ENCODE results near the gene PTPN23.

The PTPN23 gene

DNA sequence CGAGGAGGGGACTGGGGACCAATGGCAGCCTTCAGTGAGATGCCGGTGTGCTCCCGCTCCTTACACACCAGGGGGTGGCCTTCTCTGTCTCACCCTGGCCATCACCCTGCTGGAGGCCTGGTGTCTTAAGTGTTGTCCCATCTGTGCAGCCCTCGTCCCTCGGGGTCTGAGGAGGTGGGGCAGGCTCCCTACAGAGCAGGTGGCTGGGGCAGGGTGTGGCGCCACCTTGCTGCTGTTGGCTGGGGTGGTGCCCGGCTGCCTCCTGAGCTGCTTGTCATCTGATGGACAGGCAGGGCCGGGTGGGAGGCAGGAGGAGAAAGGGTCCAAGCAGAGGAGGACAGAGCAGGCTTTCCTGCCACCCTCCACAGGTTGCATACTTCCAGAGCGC is 25.9 kb downstream of the PTPN23 start:
- 85 to 88% methylated on average over 6 to 9 of the region's 9 CpGs for WGBS, 2 experiments (ENCODE audit: insufficient coverage in 2 of 2)
- Histone ChIP-seq H3K9me3 (ENCODE audit: control insufficient read depth, low read length) (no peaks in the 10 kb centered on the region), H3K27ac (ENCODE audit: low read depth, low read length, severe bottlenecking) (no peak overlapping the region), H3K4me1 (ENCODE audit: control insufficient read depth, insufficient read depth, low read length, poor library complexity, severe bottlenecking) (peaks cover 4% of the 10 kb centered on the region), H3K36me3 (ENCODE audit: control insufficient read depth, insufficient read depth, low read length) (peaks cover 73% of the 10 kb centered on the region), H3K4me3 (ENCODE audit: extremely low read depth, insufficient read depth, low read length, poor library complexity, severe bottlenecking) (no peak overlapping the region)

GRCh38 chr3:47407237-47407636 is 26.4 kb downstream of the PTPN23 start:
- WGBS, 2 experiments (ENCODE audit: insufficient coverage in 2 of 2) = 83 to 90% methylated on average over 1 to 2 of the region's 7 CpGs
- Histone ChIP-seq H3K4me1 (ENCODE audit: control insufficient read depth, insufficient read depth, low read length, poor library complexity, severe bottlenecking) (peaks cover 4% of the 10 kb centered on the region), H3K4me3 (ENCODE audit: extremely low read depth, insufficient read depth, low read length, poor library complexity, severe bottlenecking) (no peak overlapping the region), H3K9me3 (ENCODE audit: control insufficient read depth, low read length) (no peaks in the 10 kb centered on the region), H3K36me3 (ENCODE audit: control insufficient read depth, insufficient read depth, low read length) (peaks cover 76% of the 10 kb centered on the region), H3K27ac (ENCODE audit: low read depth, low read length, severe bottlenecking) (no peak overlapping the region)

GRCh38 chr3:47407896-47408838 is 27.3 kb downstream of the PTPN23 start:
- H3K4me3 ChIP-seq (ENCODE audit: extremely low read depth, insufficient read depth, low read length, poor library complexity, severe bottlenecking) = no peak overlapping the region
- no peaks in the 10 kb centered on the region for H3K9me3 ChIP-seq (ENCODE audit: control insufficient read depth, low read length)
- no peak overlapping the region for H3K27ac ChIP-seq (ENCODE audit: low read depth, low read length, severe bottlenecking)
- H3K4me1 ChIP-seq (ENCODE audit: control insufficient read depth, insufficient read depth, low read length, poor library complexity, severe bottlenecking) = peaks cover 4% of the 10 kb centered on the region
- peaks cover 79% of the 10 kb centered on the region for H3K36me3 ChIP-seq (ENCODE audit: control insufficient read depth, insufficient read depth, low read length)
- 97 to 98% methylated on average over 12 to 14 of the region's 18 CpGs for WGBS, 2 experiments (ENCODE audit: insufficient coverage in 2 of 2)

DNA sequence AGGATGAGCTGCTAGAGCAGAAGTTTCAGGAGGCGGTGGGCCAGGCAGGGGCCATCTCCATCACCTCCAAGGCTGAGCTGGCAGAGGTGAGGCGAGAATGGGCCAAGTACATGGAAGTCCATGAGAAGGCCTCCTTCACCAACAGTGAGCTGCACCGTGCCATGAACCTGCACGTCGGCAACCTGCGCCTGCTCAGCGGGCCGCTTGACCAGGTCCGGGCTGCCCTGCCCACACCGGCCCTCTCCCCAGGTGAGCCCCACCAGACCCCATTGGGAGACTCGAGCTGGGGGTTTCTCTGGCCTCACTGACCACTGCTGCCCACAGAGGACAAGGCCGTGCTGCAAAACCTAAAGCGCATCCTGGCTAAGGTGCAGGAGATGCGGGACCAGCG is 28.0 kb downstream of the PTPN23 start:
- Histone ChIP-seq H3K4me1 (ENCODE audit: control insufficient read depth, insufficient read depth, low read length, poor library complexity, severe bottlenecking) (peaks cover 4% of the 10 kb centered on the region), H3K27ac (ENCODE audit: low read depth, low read length, severe bottlenecking) (no peak overlapping the region), H3K9me3 (ENCODE audit: control insufficient read depth, low read length) (no peaks in the 10 kb centered on the region), H3K4me3 (ENCODE audit: extremely low read depth, insufficient read depth, low read length, poor library complexity, severe bottlenecking) (no peak overlapping the region), H3K36me3 (ENCODE audit: control insufficient read depth, insufficient read depth, low read length) (peaks cover 79% of the 10 kb centered on the region)
- 94 to 96% methylated on average over 10 to 13 of the region's 15 CpGs for WGBS, 2 experiments (ENCODE audit: insufficient coverage in 2 of 2)

DNA sequence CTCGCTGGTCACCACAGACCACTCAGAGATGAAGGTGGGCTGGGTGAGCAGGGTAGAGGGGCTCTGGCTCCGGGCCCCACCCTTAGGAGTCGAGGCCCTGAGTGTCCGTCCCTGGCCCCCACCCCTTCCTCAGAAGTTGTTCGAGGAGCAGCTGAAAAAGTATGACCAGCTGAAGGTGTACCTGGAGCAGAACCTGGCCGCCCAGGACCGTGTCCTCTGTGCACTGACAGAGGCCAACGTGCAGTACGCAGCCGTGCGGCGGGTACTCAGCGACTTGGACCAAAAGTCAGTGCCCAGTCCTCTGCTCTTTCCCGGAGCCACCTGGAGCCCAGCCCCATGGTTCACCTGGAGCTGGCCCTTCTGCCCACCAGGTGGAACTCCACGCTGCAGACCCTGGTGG is 28.5 kb downstream of the PTPN23 start:
- H3K4me3 ChIP-seq (ENCODE audit: extremely low read depth, insufficient read depth, low read length, poor library complexity, severe bottlenecking) = no peak overlapping the region
- peaks cover 4% of the 10 kb centered on the region for H3K4me1 ChIP-seq (ENCODE audit: control insufficient read depth, insufficient read depth, low read length, poor library complexity, severe bottlenecking)
- H3K36me3 ChIP-seq (ENCODE audit: control insufficient read depth, insufficient read depth, low read length) = peaks cover 82% of the 10 kb centered on the region
- H3K27ac ChIP-seq (ENCODE audit: low read depth, low read length, severe bottlenecking) = no peak overlapping the region
- H3K9me3 ChIP-seq (ENCODE audit: control insufficient read depth, low read length) = no peaks in the 10 kb centered on the region
- 93 to 96% methylated on average over 14 to 15 of the region's 15 CpGs for WGBS, 2 experiments (ENCODE audit: insufficient coverage in 2 of 2)

DNA sequence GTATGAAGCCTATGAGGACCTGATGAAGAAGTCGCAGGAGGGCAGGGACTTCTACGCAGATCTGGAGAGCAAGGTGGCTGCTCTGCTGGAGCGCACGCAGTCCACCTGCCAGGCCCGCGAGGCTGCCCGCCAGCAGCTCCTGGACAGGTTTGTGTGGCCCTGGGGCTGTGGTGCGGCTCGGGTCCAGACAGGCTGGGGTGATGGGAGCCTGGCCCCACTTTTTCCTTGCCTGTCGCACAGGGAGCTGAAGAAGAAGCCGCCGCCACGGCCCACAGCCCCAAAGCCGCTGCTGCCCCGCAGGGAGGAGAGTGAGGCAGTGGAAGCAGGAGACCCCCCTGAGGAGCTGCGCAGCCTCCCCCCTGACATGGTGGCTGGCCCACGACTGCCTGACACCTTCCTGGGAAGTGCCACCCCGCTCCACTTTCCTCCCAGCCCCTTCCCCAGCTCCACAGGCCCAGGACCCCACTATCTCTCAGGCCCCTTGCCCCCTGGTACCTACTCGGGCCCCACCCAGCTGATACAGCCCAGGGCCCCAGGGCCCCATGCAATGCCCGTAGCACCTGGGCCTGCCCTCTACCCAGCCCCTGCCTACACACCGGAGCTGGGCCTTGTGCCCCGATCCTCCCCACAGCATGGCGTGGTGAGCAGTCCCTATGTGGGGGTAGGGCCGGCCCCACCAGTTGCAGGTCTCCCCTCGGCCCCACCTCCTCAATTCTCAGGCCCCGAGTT is 29.0 kb downstream of the PTPN23 start:
- 93 to 95% methylated on average over 21 to 24 of the region's 26 CpGs for WGBS, 2 experiments (ENCODE audit: insufficient coverage in 2 of 2)
- peaks cover 1% of the 10 kb centered on the region for H3K4me1 ChIP-seq (ENCODE audit: control insufficient read depth, insufficient read depth, low read length, poor library complexity, severe bottlenecking)
- H3K9me3 ChIP-seq (ENCODE audit: control insufficient read depth, low read length) = no peaks in the 10 kb centered on the region
- H3K36me3 ChIP-seq (ENCODE audit: control insufficient read depth, insufficient read depth, low read length) = peaks cover 82% of the 10 kb centered on the region
- no peak overlapping the region for H3K4me3 ChIP-seq (ENCODE audit: extremely low read depth, insufficient read depth, low read length, poor library complexity, severe bottlenecking)
- H3K27ac ChIP-seq (ENCODE audit: low read depth, low read length, severe bottlenecking) = no peak overlapping the region

- WGBS, 2 experiments (ENCODE audit: insufficient coverage in 2 of 2) = 71 to 82% methylated on average over 2 to 7 of the region's 10 CpGs
- Histone ChIP-seq H3K9me3 (ENCODE audit: control insufficient read depth, low read length) (no peaks in the 10 kb centered on the region), H3K36me3 (ENCODE audit: control insufficient read depth, insufficient read depth, low read length) (peaks cover 87% of the 10 kb centered on the region), H3K4me1 (ENCODE audit: control insufficient read depth, insufficient read depth, low read length, poor library complexity, severe bottlenecking) (no peaks in the 10 kb centered on the region), H3K4me3 (ENCODE audit: extremely low read depth, insufficient read depth, low read length, poor library complexity, severe bottlenecking) (no peak overlapping the region), H3K27ac (ENCODE audit: low read depth, low read length, severe bottlenecking) (no peak overlapping the region)
These were observed 29.5 kb downstream of the PTPN23 start for GRCh38 chr3:47410417-47410720.

GRCh38 chr3:47410801-47411646 is 30.2 kb downstream of the PTPN23 start:
- Histone ChIP-seq H3K4me3 (ENCODE audit: extremely low read depth, insufficient read depth, low read length, poor library complexity, severe bottlenecking) (no peak overlapping the region), H3K27ac (ENCODE audit: low read depth, low read length, severe bottlenecking) (no peak overlapping the region), H3K36me3 (ENCODE audit: control insufficient read depth, insufficient read depth, low read length) (peaks cover 85% of the 10 kb centered on the region), H3K9me3 (ENCODE audit: control insufficient read depth, low read length) (no peaks in the 10 kb centered on the region), H3K4me1 (ENCODE audit: control insufficient read depth, insufficient read depth, low read length, poor library complexity, severe bottlenecking) (no peaks in the 10 kb centered on the region)
- WGBS, 2 experiments (ENCODE audit: insufficient coverage in 2 of 2) = 96 to 97% methylated on average over 26 of the region's 30 CpGs

DNA sequence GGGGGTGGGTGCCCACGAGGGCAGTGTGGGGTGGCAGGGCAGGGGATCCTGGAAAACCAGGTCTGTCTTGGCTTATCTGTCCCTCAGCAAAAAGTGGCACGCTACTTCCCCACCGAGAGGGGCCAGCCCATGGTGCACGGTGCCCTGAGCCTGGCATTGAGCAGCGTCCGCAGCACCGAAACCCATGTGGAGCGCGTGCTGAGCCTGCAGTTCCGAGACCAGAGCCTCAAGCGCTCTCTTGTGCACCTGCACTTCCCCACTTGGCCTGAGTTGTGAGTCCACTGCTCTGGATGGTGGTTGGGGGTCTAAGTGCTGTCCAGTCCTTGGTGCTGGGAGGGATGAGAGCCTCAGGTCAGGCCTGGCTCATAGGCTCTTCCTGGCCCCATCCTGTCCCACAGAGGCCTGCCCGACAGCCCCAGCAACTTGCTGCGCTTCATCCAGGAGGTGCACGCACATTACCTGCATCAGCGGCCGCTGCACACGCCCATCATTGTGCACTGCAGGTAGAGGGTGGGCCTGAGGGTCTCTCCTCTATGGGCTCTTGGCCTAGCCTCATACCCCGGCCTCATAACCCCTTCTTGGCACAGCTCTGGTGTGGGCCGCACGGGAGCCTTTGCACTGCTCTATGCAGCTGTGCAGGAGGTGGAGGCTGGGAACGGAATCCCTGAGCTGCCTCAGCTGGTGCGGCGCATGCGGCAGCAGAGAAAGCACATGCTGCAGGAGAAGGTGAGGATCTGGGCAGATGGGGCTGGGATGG is 31.1 kb downstream of the PTPN23 start:
- no peaks in the 10 kb centered on the region for H3K9me3 ChIP-seq (ENCODE audit: control insufficient read depth, low read length)
- H3K4me1 ChIP-seq (ENCODE audit: control insufficient read depth, insufficient read depth, low read length, poor library complexity, severe bottlenecking) = no peaks in the 10 kb centered on the region
- H3K27ac ChIP-seq (ENCODE audit: low read depth, low read length, severe bottlenecking) = no peak overlapping the region
- 95 to 98% methylated on average over 18 to 24 of the region's 24 CpGs for WGBS, 2 experiments (ENCODE audit: insufficient coverage in 2 of 2)
- H3K4me3 ChIP-seq (ENCODE audit: extremely low read depth, insufficient read depth, low read length, poor library complexity, severe bottlenecking) = no peak overlapping the region
- peaks cover 84% of the 10 kb centered on the region for H3K36me3 ChIP-seq (ENCODE audit: control insufficient read depth, insufficient read depth, low read length)

DNA sequence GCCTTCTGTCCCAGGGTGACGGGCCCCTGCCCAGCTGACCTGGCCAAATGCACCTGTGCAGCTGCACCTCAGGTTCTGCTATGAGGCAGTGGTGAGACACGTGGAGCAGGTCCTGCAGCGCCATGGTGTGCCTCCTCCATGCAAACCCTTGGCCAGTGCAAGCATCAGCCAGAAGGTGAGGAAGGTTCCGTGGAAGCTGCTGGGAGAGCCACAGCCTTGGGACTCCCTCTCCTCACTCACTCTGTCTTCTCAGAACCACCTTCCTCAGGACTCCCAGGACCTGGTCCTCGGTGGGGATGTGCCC is 31.6 kb downstream of the PTPN23 start:
- Histone ChIP-seq H3K27ac (ENCODE audit: low read depth, low read length, severe bottlenecking) (no peak overlapping the region), H3K9me3 (ENCODE audit: control insufficient read depth, low read length) (no peaks in the 10 kb centered on the region), H3K4me1 (ENCODE audit: control insufficient read depth, insufficient read depth, low read length, poor library complexity, severe bottlenecking) (no peaks in the 10 kb centered on the region), H3K36me3 (ENCODE audit: control insufficient read depth, insufficient read depth, low read length) (peaks cover 84% of the 10 kb centered on the region), H3K4me3 (ENCODE audit: extremely low read depth, insufficient read depth, low read length, poor library complexity, severe bottlenecking) (no peak overlapping the region)
- 93 to 95% methylated on average over 5 of the region's 5 CpGs for WGBS, 2 experiments (ENCODE audit: insufficient coverage in 2 of 2)

All from mesodermal cell (in vitro differentiated cells).